H1 (cell line): ENCODE results near the gene SMIM44. TPM values are rescaled to one million over a fixed set of nuclear protein-coding genes. Genes with fewer than 3 reads are reported as not detected.

Experiments
- CTCF ChIA-PET: fragments of 300-600 bp; sonication (Branson Sonifier 250); formaldehyde crosslinking; loops from one replicate; lab custom pipeline; 2021; ENCODE audit not compliant: partially characterized antibody; lab: Charles Lee
- POLR2A ChIA-PET: fragments of 300-600 bp; sonication (Branson Sonifier 250); formaldehyde crosslinking; loops from one replicate; lab custom pipeline; 2021; ENCODE audit warnings: inconsistent platforms; ENCODE audit not compliant: partially characterized antibody; lab: Charles Lee
- DNase-seq, 2 experiments: peaks; one replicate each; pipeline versions ENCODE4 v3.0.0 to v3.0.0-alpha.2; 2010 to 2022; ENCODE audit warnings: low spot score in 2 of 2, low read depth in 1 of 2, mixed read lengths in 1 of 2
- FAIRE-seq: peaks from 2 replicates; lab custom pipeline; 2011; peaks lifted over from hg19 to GRCh38; lab: Jason Lieb, UNC
- H2AFZ ChIP-seq: 2 replicates; pipeline ENCODE4 v1.8.1; 2012; ENCODE audit warnings: low read length, inconsistent platforms
- H2AK5ac ChIP-seq: 2 replicates; pipeline ENCODE4 v1.6.1; 2013; ENCODE audit warnings: low read depth, low read length
- H2BK120ac ChIP-seq: replicated peaks from 2 replicates; pipeline ENCODE3; 2013; ENCODE audit warnings: low read depth, low read length, inconsistent platforms
- H2BK12ac ChIP-seq: 2 replicates; pipeline ENCODE4 v1.6.1; 2013; ENCODE audit warnings: low read depth, low read length
- H2BK15ac ChIP-seq: 2 replicates; pipeline ENCODE4 v1.6.1; 2013; ENCODE audit warnings: low read length
- H2BK20ac ChIP-seq: 2 replicates; pipeline ENCODE4 v1.6.1; 2013; ENCODE audit warnings: low read length
- H2BK5ac ChIP-seq: 2 replicates; pipeline ENCODE4 v1.6.1; 2013; ENCODE audit warnings: low read depth, low read length
- H3K14ac ChIP-seq: 2 replicates; pipeline ENCODE4 v1.6.1; 2013; ENCODE audit warnings: inconsistent platforms; ENCODE audit not compliant: insufficient read length
- H3K18ac ChIP-seq: 2 replicates; pipeline ENCODE4 v1.6.1; 2013; ENCODE audit warnings: low read length; ENCODE audit errors: extremely low read depth
- H3K23ac ChIP-seq: 2 replicates; pipeline ENCODE4 v1.6.1; 2013; ENCODE audit warnings: inconsistent platforms; ENCODE audit not compliant: insufficient read length
- H3K23me2 ChIP-seq: 2 replicates; pipeline ENCODE4 v1.6.1; 2013; ENCODE audit warnings: low read depth, low read length
- H3K27ac ChIP-seq: 2 replicates; pipeline ENCODE4 v1.6.1; 2011; ENCODE audit warnings: low read depth, low read length, inconsistent platforms
- H3K27me3 ChIP-seq, 4 experiments: replicated peaks in 1 of 4; 1 replicate in 1 of 4; 2 replicates in 3 of 4; pipeline versions ENCODE4 v1.6.1 to v1.8.1; 2011 to 2013; ENCODE audit warnings: low read length in 3 of 4, mild to moderate bottlenecking in 3 of 4, inconsistent platforms in 2 of 4, mixed read lengths in 2 of 4, moderate library complexity in 1 of 4; ENCODE audit not compliant: control insufficient read depth in 3 of 4, insufficient read depth in 3 of 4; ENCODE audit errors: extremely low read depth in 1 of 4
- H3K36me3 ChIP-seq, 4 experiments: 2 replicates each; pipeline versions ENCODE4 v1.6.1 to v1.8.1; 2011 to 2013; ENCODE audit warnings: mild to moderate bottlenecking in 4 of 4, low read length in 3 of 4, moderate library complexity in 2 of 4, control low read depth in 1 of 4, inconsistent platforms in 1 of 4; ENCODE audit not compliant: insufficient read depth in 4 of 4, control insufficient read depth in 2 of 4
- H3K4ac ChIP-seq: replicated peaks from 2 replicates; pipeline ENCODE3; 2013; ENCODE audit warnings: low read length, low read depth, mixed read lengths, inconsistent platforms; ENCODE audit not compliant: insufficient read length
- H3K4me1 ChIP-seq, 4 experiments: replicated peaks in 1 of 4; 1 replicate in 1 of 4; 2 replicates in 3 of 4; pipeline versions ENCODE4 v1.6.1 to v1.8.1; 2011 to 2013; ENCODE audit warnings: low read length in 3 of 4, inconsistent platforms in 2 of 4, mixed read lengths in 1 of 4; ENCODE audit not compliant: insufficient read depth in 4 of 4, control insufficient read depth in 3 of 4
- H3K4me2 ChIP-seq, 2 experiments: 2 replicates each; pipeline versions ENCODE4 v1.6.1 to v1.8.1; 2011 to 2013; ENCODE audit warnings: low read depth in 2 of 2, low read length in 2 of 2, control low read depth in 1 of 2, inconsistent platforms in 1 of 2, mild to moderate bottlenecking in 1 of 2; ENCODE audit not compliant: insufficient read depth in 1 of 2
- H3K4me3 ChIP-seq, 4 experiments: fragments of 200-600, 300-600 bp in 1 of 4; sonication (generic), shearing (Covaris generic), sonication (Bioruptor Twin) in 1 of 4; 2 replicates each; pipeline versions ENCODE4 v1.5.1 to v1.8.1; 2011 to 2016; ENCODE audit warnings: low read length in 4 of 4, low read depth in 3 of 4, control low read depth in 2 of 4, inconsistent platforms in 2 of 4, mild to moderate bottlenecking in 2 of 4, mixed read lengths in 1 of 4, moderate library complexity in 1 of 4; ENCODE audit not compliant: insufficient read depth in 2 of 4; ENCODE audit errors: extremely low read depth in 1 of 4
- H3K56ac ChIP-seq: replicated peaks from 2 replicates; pipeline ENCODE3; 2013; ENCODE audit warnings: low read depth, mild to moderate bottlenecking, mixed read lengths, low read length, inconsistent platforms; ENCODE audit not compliant: insufficient read length
- H3K79me1 ChIP-seq: 2 replicates; pipeline ENCODE4 v1.6.1; 2013; ENCODE audit warnings: low read depth, low read length, control low read depth
- H3K79me2 ChIP-seq, 2 experiments: 2 replicates each; pipeline versions ENCODE4 v1.6.1 to v1.8.1; 2012 to 2013; ENCODE audit warnings: low read length in 2 of 2, mild to moderate bottlenecking in 2 of 2, inconsistent platforms in 1 of 2; ENCODE audit not compliant: insufficient read depth in 2 of 2, control insufficient read depth in 1 of 2
- H3K9ac ChIP-seq, 4 experiments: replicated peaks in 1 of 4; 1 replicate in 1 of 4; 2 replicates in 3 of 4; pipeline versions ENCODE4 v1.6.1 to v1.8.1; 2011 to 2013; ENCODE audit warnings: low read depth in 3 of 4, low read length in 3 of 4, control low read depth in 2 of 4, mild to moderate bottlenecking in 2 of 4, moderate library complexity in 2 of 4, inconsistent platforms in 1 of 4; ENCODE audit errors: extremely low read depth in 1 of 4
- H3K9me3 ChIP-seq, 2 experiments: 2 replicates each; pipeline versions ENCODE4 v1.6.1 to v1.8.1; 2012 to 2013; ENCODE audit warnings: mild to moderate bottlenecking in 2 of 2, moderate library complexity in 2 of 2, control low read depth in 1 of 2, inconsistent platforms in 1 of 2, low read depth in 1 of 2, low read length in 1 of 2, mixed read lengths in 1 of 2; ENCODE audit not compliant: insufficient read depth in 2 of 2
- H4K20me1 ChIP-seq, 2 experiments: replicated peaks in 1 of 2; 2 replicates each; pipeline versions ENCODE3 to v1.8.1; 2011 to 2013; ENCODE audit warnings: inconsistent platforms in 2 of 2, low read length in 2 of 2, mild to moderate bottlenecking in 1 of 2; ENCODE audit not compliant: insufficient read depth in 2 of 2, control insufficient read depth in 1 of 2
- H4K5ac ChIP-seq: 2 replicates; pipeline ENCODE4 v1.6.1; 2013; ENCODE audit warnings: low read length, low read depth, mixed read lengths, inconsistent platforms; ENCODE audit not compliant: insufficient read length
- H4K8ac ChIP-seq: 2 replicates; pipeline ENCODE4 v1.8.0; 2013; ENCODE audit warnings: mild to moderate bottlenecking, moderate library complexity, low read length, inconsistent platforms; ENCODE audit not compliant: insufficient read depth; ENCODE audit errors: extremely low read depth
- H4K91ac ChIP-seq: replicated peaks from 2 replicates; pipeline ENCODE3; 2013; ENCODE audit warnings: low read length, mixed read lengths, inconsistent platforms; ENCODE audit not compliant: insufficient read length
- ZNF274 ChIP-seq: IDR thresholded peaks from 2 replicates; pipeline ENCODE4 v1.7.0; 2012; ENCODE audit warnings: low read length, borderline replicate concordance; ENCODE audit errors: extremely low read depth
- WGBS, 2 experiments: shearing (Covaris generic) in 1 of 2; methylation state at CpG; one replicate each; pipeline versions ENCODE4 v1.1.6 to v1.1.7; 2013 to 2015; ENCODE audit warnings: low lambda C conversion rate in 2 of 2, mixed read lengths in 2 of 2, inconsistent platforms in 1 of 2, low coverage in 1 of 2, missing lambda C conversion rate in 1 of 2; ENCODE audit not compliant: insufficient replicate concordance in 2 of 2, insufficient coverage in 1 of 2, insufficient read length in 1 of 2; ENCODE audit errors: extremely low coverage in 1 of 2, missing lambda C conversion rate in 1 of 2; 5-methylcytosine and 5-hydroxymethylcytosine counted together
- polyA plus RNA-seq, 7 experiments: library from polyadenylated mRNA; depleted of rRNA in 3 of 7; stranded (reverse) in 5 of 7; unstranded in 2 of 7; fragments of >200 nt in 5 of 7; fragments of 200-250 nt in 2 of 7; gene quantifications; 1 replicate in 5 of 7; 2 replicates in 1 of 7; 4 replicates in 1 of 7; pipeline versions ENCODE4 v1.2.1 to v1.2.3, GENCODE V29; 2011 to 2013; ENCODE audit warnings: missing spikeins in 2 of 7, mixed read lengths in 2 of 7
- total RNA-seq: library from RNA; stranded (reverse); fragmentation: NEBNext Ultra II Directional; extraction: Animal tissue kit (Norgen Biotek cat#: 25700); gene quantifications from 2 replicates; pipeline ENCODE4 v1.2.1, GENCODE V29; 2021

The SMIM44 gene
- total and polyA plus RNA-seq, 2 of the 8 experiments (the other 6 are each of a cell fraction or from before 2014, with no cell fraction given): not detected

DNA sequence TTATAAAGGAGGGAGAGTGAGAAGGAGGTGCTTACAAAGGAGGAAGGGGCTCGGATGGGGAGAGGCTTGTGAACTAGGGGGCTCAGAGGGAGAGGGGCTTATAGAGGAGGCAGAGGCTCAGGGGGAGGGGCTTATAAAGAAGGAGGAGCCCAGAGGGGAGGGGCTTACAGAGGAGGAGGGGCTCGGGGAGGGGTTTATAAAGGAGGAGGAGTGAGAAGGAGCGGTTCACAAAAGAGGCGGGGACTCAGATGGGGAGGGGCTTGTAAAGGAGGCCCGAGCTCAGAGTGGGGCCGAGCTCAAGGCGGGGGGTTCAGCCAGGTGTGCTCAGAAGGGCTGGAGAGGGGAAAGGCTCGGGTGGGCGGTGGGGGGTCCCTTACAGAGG is 3.4 kb downstream of the SMIM44 start:
- POLR2A ChIA-PET: interaction anchor here (0.7 to 3.0 kb wide), 9 partner anchors 10 to 195 kb away, joined by 3 to 18 read pairs (median 4); partner anchors contain the start of gene DOHH
- Histone ChIP-seq H3K36me3 (no peaks in the 10 kb centered on the region), H2AFZ (no peak overlapping the region)
- no peak for TF ChIP-seq ZNF274
- TF ChIP-seq, all 59 proteins: peak for 0
- H3K23ac ChIP-seq: no peak overlapping the region
- H3K79me1 ChIP-seq: no peaks in the 10 kb centered on the region
- FAIRE-seq (no peak), DNase-seq (peak in 1 of 2 experiments; percentile 64)
- H4K91ac ChIP-seq: no peak overlapping the region
- H2BK20ac ChIP-seq: no peak overlapping the region
- H2AK5ac ChIP-seq: no peak overlapping the region
- H3K4me1 ChIP-seq: peaks cover 0 to 7% (median 5%) of the 10 kb centered on the region in 4 experiments; a peak in 6 of 7 replicates
- H4K8ac ChIP-seq: no peak overlapping the region
- H3K4ac ChIP-seq: no peak overlapping the region
- H3K18ac ChIP-seq: no peak overlapping the region
- no peaks in the 10 kb centered on the region for H3K79me2 ChIP-seq
- peaks cover 0 to 5% (median 2%) of the 10 kb centered on the region in 4 experiments; a peak in 1 of 7 replicates for H3K27me3 ChIP-seq
- peaks cover 23% of the 10 kb centered on the region; the same call in 1 of the 2 replicates for H3K23me2 ChIP-seq
- no peak overlapping the region for H4K5ac ChIP-seq
- no peak overlapping the region for H2BK5ac ChIP-seq
- peak overlapping the region; percentile 24 to 46; a peak in 3 of 4 replicates for H3K4me2 ChIP-seq
- H2BK12ac ChIP-seq: no peak overlapping the region
- no peak overlapping the region for H2BK120ac ChIP-seq
- 100% methylated on average over 1 of the region's 9 CpGs; no CpG with 5 or more reads in 1 of the 2 experiments for WGBS, 2 experiments
- H3K4me3 ChIP-seq: peak overlapping the region in 2 of 4 experiments; percentile 9 to 41; a peak in 2 of 8 replicates
- H3K9me3 ChIP-seq: no peaks in the 10 kb centered on the region
- H2BK15ac ChIP-seq: no peak overlapping the region
- H3K9ac ChIP-seq: no peak overlapping the region
- peaks cover 0 to 10% of the 10 kb centered on the region in 2 experiments for H4K20me1 ChIP-seq
- CTCF ChIA-PET: interaction anchor here (0.6 to 8.4 kb wide), 11 partner anchors 8 to 442 kb away, joined by 3 to 97 read pairs (median 3); no protein-coding TSS in a partner anchor
- H3K56ac ChIP-seq: no peak overlapping the region
- no peak overlapping the region for H3K27ac ChIP-seq
- H3K14ac ChIP-seq: no peak overlapping the region
